Activated CD8-positive, alpha-beta memory T cell treated with anti-CD3 and anti-CD28 coated beads, Interleukin-2, amount 50 U/mL, for 48 hours (primary cell): ENCODE measurements around the gene TACO1.

Experiments used
- DNase-seq: peaks from one replicate; pipeline ENCODE4 v3.0.0-alpha.2; 2020

The TACO1 gene

GRCh38 chr17:63641692-63642448, 41.2 kb downstream of the TACO1 start:
- no peak for DNase-seq

GRCh38 chr17:63644846-63645245, 44.2 kb downstream of the TACO1 start:
- no peak for DNase-seq

GRCh38 chr17:63645775-63646487, 45.2 kb downstream of the TACO1 start:
- no peak for DNase-seq

GRCh38 chr17:63646488-63646806, 45.8 kb downstream of the TACO1 start:
- no peak for DNase-seq

- DNase-seq: no peak
These were observed 46.5 kb downstream of the TACO1 start for GRCh38 chr17:63647065-63647725.

DNA sequence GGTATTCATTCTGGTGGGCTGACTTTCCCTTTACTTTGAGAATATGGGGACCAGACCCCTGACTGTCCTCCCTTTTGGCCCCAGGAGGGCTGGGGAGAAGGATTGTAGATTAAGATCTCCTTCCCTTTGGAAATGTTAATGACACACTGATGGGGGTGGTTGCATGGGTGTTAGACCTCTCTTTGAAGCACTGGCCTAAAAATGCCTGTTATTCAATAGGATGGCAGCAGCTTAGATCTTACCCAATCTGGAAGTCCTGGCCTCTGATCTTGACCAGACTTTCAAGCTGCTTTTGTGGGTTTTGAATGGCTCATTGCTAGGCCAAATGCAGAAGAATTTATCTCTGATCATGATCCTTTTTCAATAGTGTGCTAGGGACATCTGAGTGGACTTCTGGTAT, 47.2 kb downstream of the TACO1 start:
- no peak for DNase-seq

GRCh38 chr17:63649813-63650212, 49.1 kb downstream of the TACO1 start:
- no peak for DNase-seq

GRCh38 chr17:63652106-63652505, 51.4 kb downstream of the TACO1 start:
- DNase-seq: no peak

DNA sequence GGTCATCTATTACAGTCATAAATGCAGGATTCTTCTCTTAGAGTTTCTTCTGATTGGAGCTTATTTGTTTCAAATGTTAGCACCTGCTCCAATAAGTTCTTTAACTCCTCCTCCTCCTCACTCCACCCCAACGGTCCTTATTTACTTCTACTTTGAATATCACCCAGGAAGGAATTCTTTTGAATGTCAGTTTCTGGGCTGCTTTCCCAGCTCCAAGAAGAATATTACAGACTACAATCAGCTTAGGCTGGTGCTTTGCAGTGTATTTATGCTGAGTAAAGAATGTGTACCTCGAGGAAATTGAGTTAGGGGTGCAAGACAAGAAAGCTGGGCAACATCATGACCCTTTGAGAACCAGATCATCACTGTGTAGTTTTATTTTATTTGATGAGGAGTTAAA, 52.4 kb downstream of the TACO1 start:
- no peak for DNase-seq

DNA sequence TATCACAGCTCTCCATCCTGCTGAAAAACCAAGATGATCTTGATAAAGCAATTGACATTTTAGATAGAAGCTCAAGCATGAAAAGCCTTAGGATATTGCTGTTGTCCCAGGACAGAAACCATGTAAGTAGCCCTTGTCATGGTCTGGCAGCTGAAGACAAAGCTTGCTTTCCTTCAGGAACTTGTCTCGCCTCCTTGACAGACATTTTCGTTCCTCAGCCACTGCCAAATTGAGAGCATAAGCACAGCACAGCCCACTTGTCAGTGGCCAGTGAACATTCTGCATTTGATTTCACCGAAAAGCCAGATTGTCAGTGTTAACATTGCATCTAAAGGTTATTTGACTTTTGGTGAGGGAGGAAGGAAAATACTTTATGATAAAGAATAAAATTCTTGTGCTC, 57.1 kb downstream of the TACO1 start:
- no peak for DNase-seq
